BE2C (cell line): ENCODE results near the gene OR10T2. TPM values are rescaled to one million over a fixed set of nuclear protein-coding genes. Genes with fewer than 3 reads are reported as not detected.
"Not testable (repeated sequence)": the region's sequence is repeated elsewhere in the genome, so short reads cannot be mapped to it uniquely, and the experiment has no call there.

Source experiments
- DNase-seq: peaks from one replicate; pipeline ENCODE4 v3.0.0-alpha.2; 2020
- H3K27me3 ChIP-seq: fragments of 250-450 bp; sonication (Bioruptor Pico); 2 replicates; pipeline ENCODE4 v1.5.1; 2020; ENCODE audit warnings: mild to moderate bottlenecking
- H3K36me3 ChIP-seq: fragments of 250-450 bp; sonication (Bioruptor Pico); 2 replicates; pipeline ENCODE4 v1.5.1; 2020; ENCODE audit warnings: mild to moderate bottlenecking
- H3K4me1 ChIP-seq: fragments of 250-450 bp; sonication (Bioruptor Pico); 2 replicates; pipeline ENCODE4 v1.5.1; 2020
- H3K4me3 ChIP-seq: 2 replicates; pipeline ENCODE4 v1.5.1; 2011; ENCODE audit warnings: low read depth, low read length
- H3K9me3 ChIP-seq: fragments of 250-450 bp; sonication (Bioruptor Pico); 2 replicates; pipeline ENCODE4 v1.5.1; 2020
- CTCF ChIP-seq: IDR thresholded peaks from 2 replicates; pipeline ENCODE4 v1.5.1; 2012; ENCODE audit warnings: mild to moderate bottlenecking, low read depth, low read length
- polyA plus RNA-seq: library from polyadenylated mRNA; unstranded; fragments of >200 nt; gene quantifications from one replicate; pipeline ENCODE4 v1.2.1, GENCODE V29; 2012; ENCODE audit warnings: low read depth, missing spikeins; ENCODE audit not compliant: insufficient read length, insufficient read depth

OR10T2 gene
- polyA plus RNA-seq: not detected

GRCh38 chr1:158398818-158399514 is at the start of gene OR10T2:
Gene OR10T2, minus strand, starts transcription at chr1:158399466. Its CDS starts 0 bp downstream, at chr1:158399466.
- Histone ChIP-seq H3K4me3 (no peak within 1 kb of the TSS), H3K27me3 (no peaks in the 10 kb centered on the region), H3K36me3 (no peaks in the 10 kb centered on the region), H3K9me3 (no peaks in the 10 kb centered on the region), H3K4me1 (no peaks in the 10 kb centered on the region)
- no peak for DNase-seq
- no peak for TF ChIP-seq CTCF

- no peaks in the 10 kb centered on the region for H3K9me3 ChIP-seq
- no peak overlapping the region for H3K4me3 ChIP-seq
- no peak for TF ChIP-seq CTCF
- no peaks in the 10 kb centered on the region for H3K4me1 ChIP-seq
- no peak for DNase-seq
- no peaks in the 10 kb centered on the region for H3K36me3 ChIP-seq
- no peaks in the 10 kb centered on the region for H3K27me3 ChIP-seq
Measured at GRCh38 chr1:158445376-158445775, 46.1 kb upstream of the OR10T2 start.

GRCh38 chr1:158434741-158435140 is 35.5 kb upstream of the OR10T2 start:
- TF ChIP-seq CTCF: no peak
- Histone ChIP-seq H3K4me1 (no peaks in the 10 kb centered on the region), H3K27me3 (no peaks in the 10 kb centered on the region), H3K36me3 (no peaks in the 10 kb centered on the region), H3K4me3 (no peak overlapping the region), H3K9me3 (no peaks in the 10 kb centered on the region)
- DNase-seq: no peak

- not testable (repeated sequence) for H3K9me3 ChIP-seq, DNase-seq, H3K27me3 ChIP-seq, H3K36me3 ChIP-seq, H3K4me1 ChIP-seq, H3K4me3 ChIP-seq
Measured at GRCh38 chr1:158430163-158430562, 30.9 kb upstream of the OR10T2 start.

- H3K27me3 ChIP-seq: no peaks in the 10 kb centered on the region
- no peaks in the 10 kb centered on the region for H3K4me1 ChIP-seq
- H3K4me3 ChIP-seq: no peak within 1 kb of the TSS
- no peaks in the 10 kb centered on the region for H3K36me3 ChIP-seq
- DNase-seq: no peak
- TF ChIP-seq CTCF: no peak
- H3K9me3 ChIP-seq: no peaks in the 10 kb centered on the region
Measured at GRCh38 chr1:158426137-158426536, 26.9 kb upstream of the OR10T2 start, which contains the start of gene OR10K2. Gene OR10K2, minus strand, starts transcription at chr1:158426237. Its CDS starts 5,371 bp downstream, at chr1:158420866.

GRCh38 chr1:158425027-158425426 is 25.8 kb upstream of the OR10T2 start:
- Histone ChIP-seq H3K9me3 (no peaks in the 10 kb centered on the region), H3K4me1 (no peaks in the 10 kb centered on the region), H3K4me3 (no peak overlapping the region), H3K36me3 (no peaks in the 10 kb centered on the region), H3K27me3 (no peaks in the 10 kb centered on the region)
- no peak for TF ChIP-seq CTCF
- DNase-seq: no peak
